Glutamatergic neuron (in vitro differentiated cells): ENCODE results near the gene SELP. TPM values are rescaled to one million over a fixed set of nuclear protein-coding genes. Genes with fewer than 3 reads are reported as not detected.

Experiments used
- DNase-seq: peaks from one replicate; pipeline ENCODE4 v3.0.0; 2022
- H3K27ac Mint-ChIP-seq: one replicate; pipeline ENCODE4 v1.8.0; 2020; ENCODE audit warnings: mild to moderate bottlenecking, mixed read lengths, inconsistent platforms; ENCODE audit not compliant: unreplicated experiment
- H3K27me3 Mint-ChIP-seq: one replicate; pipeline ENCODE4 v1.8.0; 2020; ENCODE audit warnings: mild to moderate bottlenecking, moderate library complexity, mixed read lengths, inconsistent platforms; ENCODE audit not compliant: unreplicated experiment
- H3K36me3 Mint-ChIP-seq: one replicate; pipeline ENCODE4 v1.8.0; 2020; ENCODE audit warnings: mild to moderate bottlenecking, mixed read lengths, inconsistent platforms; ENCODE audit not compliant: unreplicated experiment
- H3K4me1 Mint-ChIP-seq: one replicate; pipeline ENCODE4 v1.8.0; 2020; ENCODE audit warnings: mild to moderate bottlenecking, low read depth, mixed read lengths, inconsistent platforms; ENCODE audit not compliant: unreplicated experiment
- H3K4me3 Mint-ChIP-seq: one replicate; pipeline ENCODE4 v1.8.0; 2020; ENCODE audit warnings: mild to moderate bottlenecking, mixed read lengths, inconsistent platforms; ENCODE audit not compliant: unreplicated experiment
- H3K9me3 Mint-ChIP-seq: one replicate; pipeline ENCODE4 v1.8.0; 2020; ENCODE audit warnings: mild to moderate bottlenecking, moderate library complexity, mixed read lengths, inconsistent platforms; ENCODE audit not compliant: unreplicated experiment
- CTCF ChIP-seq: fragments of 200-600 bp; sonication (generic); IDR thresholded peaks from one replicate; pipeline ENCODE4 v1.5.0; 2021; ENCODE audit not compliant: partially characterized antibody, unreplicated experiment
- total RNA-seq: library from RNA; stranded (reverse); fragmentation: NEBNext Ultra II Directional; extraction: Animal tissue kit (Norgen Biotek cat#: 25700); gene quantifications from one replicate; pipeline ENCODE4 v1.2.1, GENCODE V29; 2021; ENCODE audit not compliant: unreplicated experiment

SELP gene
- total RNA-seq, 1 donor from 2014 or later, result not detected

GRCh38 chr1:169576241-169576934 is 53.5 kb downstream of the SELP start:
- DNase-seq, result no peak
- no peaks in the 10 kb centered on the region for H3K27me3 Mint-ChIP-seq
- H3K36me3 Mint-ChIP-seq, result no peaks in the 10 kb centered on the region
- no peak for TF ChIP-seq CTCF
- H3K4me1 Mint-ChIP-seq, result no peaks in the 10 kb centered on the region
- no peak overlapping the region for H3K27ac Mint-ChIP-seq
- no peaks in the 10 kb centered on the region for H3K9me3 Mint-ChIP-seq
- no peak overlapping the region for H3K4me3 Mint-ChIP-seq

DNA sequence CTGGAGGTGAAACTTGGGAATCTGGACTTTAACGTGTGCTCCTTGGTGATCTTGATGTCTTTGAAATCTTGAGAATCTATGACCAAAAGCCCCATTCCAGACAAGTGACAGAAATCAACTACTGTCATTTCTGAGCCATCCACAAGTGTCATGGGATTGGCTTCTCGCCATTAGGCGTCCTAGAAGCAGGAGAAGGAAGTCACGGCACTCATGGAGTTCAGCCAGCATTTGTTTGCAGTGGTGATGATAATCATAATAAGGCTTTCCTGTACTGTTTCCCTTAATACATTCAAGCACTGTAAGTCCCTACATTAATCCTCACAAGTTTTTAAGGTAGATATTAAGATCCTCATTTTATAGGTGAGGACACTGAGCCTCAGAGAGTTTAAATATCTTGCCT is 55.6 kb downstream of the SELP start:
- DNase-seq, result no peak
- Mint-ChIP-seq H3K4me1 (no peaks in the 10 kb centered on the region), H3K27me3 (no peaks in the 10 kb centered on the region), H3K4me3 (no peak overlapping the region), H3K27ac (no peak overlapping the region), H3K9me3 (no peaks in the 10 kb centered on the region), H3K36me3 (no peaks in the 10 kb centered on the region)
- TF ChIP-seq CTCF, result no peak

DNA sequence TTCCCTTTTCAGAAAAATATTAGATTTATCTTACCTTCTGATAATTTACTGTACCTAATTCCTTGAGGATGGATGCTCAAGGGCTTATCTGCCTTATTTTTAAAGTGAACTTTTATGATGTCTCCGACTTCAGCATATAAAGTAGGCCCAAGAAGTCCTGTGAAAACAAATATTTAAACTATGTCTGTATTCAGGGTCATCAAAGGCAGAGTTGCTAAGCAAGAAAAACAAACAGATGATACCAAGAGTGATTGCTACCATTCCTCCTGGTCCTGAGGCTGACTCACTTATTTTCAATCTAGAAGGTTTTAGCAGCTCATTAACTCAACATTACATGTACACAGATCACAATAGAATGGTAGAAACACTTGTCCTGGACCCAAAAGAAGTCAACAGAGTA is 57.7 kb downstream of the SELP start:
- no peaks in the 10 kb centered on the region for H3K36me3 Mint-ChIP-seq
- TF ChIP-seq CTCF, result no peak
- H3K9me3 Mint-ChIP-seq, result no peaks in the 10 kb centered on the region
- no peak overlapping the region for H3K27ac Mint-ChIP-seq
- H3K4me1 Mint-ChIP-seq, result no peaks in the 10 kb centered on the region
- DNase-seq, result no peak
- no peaks in the 10 kb centered on the region for H3K27me3 Mint-ChIP-seq
- no peak overlapping the region for H3K4me3 Mint-ChIP-seq

DNA sequence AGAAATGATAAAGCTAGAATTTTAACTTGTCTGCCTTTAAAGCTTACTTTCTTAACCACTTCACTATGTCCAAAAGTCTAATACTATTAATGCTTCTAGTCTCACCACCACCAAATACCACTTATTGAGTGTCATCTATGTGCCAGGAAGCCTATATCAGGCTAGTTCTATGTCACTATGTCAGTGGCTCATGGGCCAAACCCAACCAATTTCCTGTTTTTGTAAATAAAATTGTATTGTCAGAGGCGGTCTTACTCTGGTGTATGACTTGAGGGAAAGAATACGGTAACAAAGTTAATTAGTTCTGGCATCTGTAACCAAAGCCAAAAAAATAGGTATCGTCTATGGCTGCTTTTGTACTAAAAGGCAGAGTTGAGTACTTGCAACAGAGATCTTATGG is 58.5 kb downstream of the SELP start:
- H3K27me3 Mint-ChIP-seq, result no peaks in the 10 kb centered on the region
- H3K27ac Mint-ChIP-seq, result no peak overlapping the region
- no peaks in the 10 kb centered on the region for H3K4me1 Mint-ChIP-seq
- H3K4me3 Mint-ChIP-seq, result no peak overlapping the region
- no peaks in the 10 kb centered on the region for H3K36me3 Mint-ChIP-seq
- no peaks in the 10 kb centered on the region for H3K9me3 Mint-ChIP-seq
- DNase-seq, result no peak
- TF ChIP-seq CTCF, result no peak

DNA sequence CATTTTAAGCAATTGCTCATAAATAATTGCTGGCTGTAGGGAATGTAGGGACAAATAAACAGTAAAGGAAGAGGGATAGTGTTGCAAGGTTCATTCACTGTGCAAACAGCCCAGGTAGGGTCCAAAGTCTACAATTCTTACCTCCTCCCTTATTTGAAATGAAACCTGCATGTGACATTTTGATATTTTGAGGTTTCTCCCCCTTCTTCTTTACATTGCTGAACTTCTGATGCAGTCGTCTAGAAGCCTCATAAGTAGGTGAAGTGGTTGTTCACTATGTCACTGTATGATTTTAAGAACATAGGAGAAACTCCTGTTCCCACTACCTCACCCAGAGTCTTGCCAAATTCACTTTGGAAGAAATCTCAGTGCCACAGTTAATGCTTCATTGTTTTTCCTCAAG is 59.8 kb downstream of the SELP start:
- no peak for TF ChIP-seq CTCF
- H3K4me3 Mint-ChIP-seq, result no peak overlapping the region
- H3K9me3 Mint-ChIP-seq, result no peaks in the 10 kb centered on the region
- no peaks in the 10 kb centered on the region for H3K36me3 Mint-ChIP-seq
- no peaks in the 10 kb centered on the region for H3K4me1 Mint-ChIP-seq
- no peak for DNase-seq
- no peaks in the 10 kb centered on the region for H3K27me3 Mint-ChIP-seq
- H3K27ac Mint-ChIP-seq, result no peak overlapping the region
